ENCODE measurements around the gene FSD1L.
A peak's percentile ranks its signal among the peaks of the same experiment; 100 is the strongest.

Gene FSD1L

DNA sequence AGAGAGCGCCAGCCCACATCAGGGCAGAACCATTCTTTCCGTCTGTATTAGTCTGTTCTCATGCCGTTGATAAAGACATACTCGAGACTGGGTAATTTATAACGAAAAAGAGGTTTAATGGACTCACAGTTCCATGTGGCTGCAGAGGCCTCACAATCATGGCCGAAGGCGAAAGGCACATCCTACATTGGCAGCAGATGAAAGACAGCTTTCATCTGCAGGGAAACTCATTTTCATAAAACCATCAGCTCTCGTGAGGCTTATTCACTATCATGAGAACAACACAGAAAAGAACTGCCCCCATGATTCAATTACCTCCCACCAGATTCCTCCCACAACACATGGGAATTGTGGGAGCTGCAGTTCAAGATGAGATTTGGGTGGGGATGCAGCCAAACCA is 4.7 kb upstream of the FSD1L start:
- no peak overlapping the region for H3K4me2 ChIP-seq
- H3K4me1 ChIP-seq (ENCODE audit: low read depth, poor library complexity, severe bottlenecking), result no peaks in the 10 kb centered on the region
- H3K79me2 ChIP-seq (ENCODE audit: insufficient read depth, low read depth), result no peaks in the 10 kb centered on the region
- H4K20me1 ChIP-seq (ENCODE audit: insufficient read depth), result no peaks in the 10 kb centered on the region
- no peak overlapping the region for H3K9ac ChIP-seq
- H3K27ac ChIP-seq, result no peak overlapping the region
- no peaks in the 10 kb centered on the region for H3K27me3 ChIP-seq (ENCODE audit: insufficient read depth, low read depth)
- no peak overlapping the region for H2AFZ ChIP-seq (ENCODE audit: low read depth)
- H3K36me3 ChIP-seq (ENCODE audit: insufficient read depth), result no peaks in the 10 kb centered on the region
- TF ChIP-seq, protein P1, sequence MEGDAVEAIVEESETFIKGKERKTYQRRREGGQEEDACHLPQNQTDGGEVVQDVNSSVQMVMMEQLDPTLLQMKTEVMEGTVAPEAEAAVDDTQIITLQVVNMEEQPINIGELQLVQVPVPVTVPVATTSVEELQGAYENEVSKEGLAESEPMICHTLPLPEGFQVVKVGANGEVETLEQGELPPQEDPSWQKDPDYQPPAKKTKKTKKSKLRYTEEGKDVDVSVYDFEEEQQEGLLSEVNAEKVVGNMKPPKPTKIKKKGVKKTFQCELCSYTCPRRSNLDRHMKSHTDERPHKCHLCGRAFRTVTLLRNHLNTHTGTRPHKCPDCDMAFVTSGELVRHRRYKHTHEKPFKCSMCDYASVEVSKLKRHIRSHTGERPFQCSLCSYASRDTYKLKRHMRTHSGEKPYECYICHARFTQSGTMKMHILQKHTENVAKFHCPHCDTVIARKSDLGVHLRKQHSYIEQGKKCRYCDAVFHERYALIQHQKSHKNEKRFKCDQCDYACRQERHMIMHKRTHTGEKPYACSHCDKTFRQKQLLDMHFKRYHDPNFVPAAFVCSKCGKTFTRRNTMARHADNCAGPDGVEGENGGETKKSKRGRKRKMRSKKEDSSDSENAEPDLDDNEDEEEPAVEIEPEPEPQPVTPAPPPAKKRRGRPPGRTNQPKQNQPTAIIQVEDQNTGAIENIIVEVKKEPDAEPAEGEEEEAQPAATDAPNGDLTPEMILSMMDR (conservative IDR thresholded peaks at IDR 0.05; ENCODE audit: low read depth, low read length), result no peak
- H3K4me3 ChIP-seq (IDR thresholded peaks at IDR 0.05; ENCODE audit: insufficient read depth, low read depth, low read length), result no peak overlapping the region

DNA sequence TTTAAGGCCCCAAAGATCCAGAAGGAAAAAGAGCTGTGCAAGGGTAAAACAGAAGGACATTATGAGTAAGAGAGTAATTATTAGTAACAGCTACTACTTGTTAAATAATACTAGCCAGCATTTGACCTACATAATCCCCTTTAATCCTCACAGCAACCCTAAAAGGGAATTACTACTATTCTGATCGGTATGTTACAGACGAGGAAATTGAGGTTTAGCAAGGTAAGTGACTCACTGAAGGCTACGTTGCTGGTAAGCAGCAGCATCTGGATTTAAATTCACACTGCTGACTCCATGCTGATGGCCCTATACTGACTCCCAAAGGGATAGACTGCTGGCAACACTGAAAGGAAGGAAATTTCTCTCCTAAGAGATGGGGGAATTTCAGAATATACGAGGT is 3.7 kb upstream of the FSD1L start:
- H3K27ac ChIP-seq, result no peak overlapping the region
- no peak overlapping the region for H3K4me2 ChIP-seq
- H2AFZ ChIP-seq (ENCODE audit: low read depth), result no peak overlapping the region
- TF ChIP-seq, protein P1 (conservative IDR thresholded peaks at IDR 0.05; ENCODE audit: low read depth, low read length), result no peak
- H3K79me2 ChIP-seq (ENCODE audit: insufficient read depth, low read depth), result peaks cover 4% of the 10 kb centered on the region; the same call in 1 of the 2 replicates
- H3K4me1 ChIP-seq (ENCODE audit: low read depth, poor library complexity, severe bottlenecking), result peaks cover 5% of the 10 kb centered on the region
- H3K9ac ChIP-seq, result no peak overlapping the region
- H3K36me3 ChIP-seq (ENCODE audit: insufficient read depth), result no peaks in the 10 kb centered on the region
- H4K20me1 ChIP-seq (ENCODE audit: insufficient read depth), result no peaks in the 10 kb centered on the region
- no peaks in the 10 kb centered on the region for H3K27me3 ChIP-seq (ENCODE audit: insufficient read depth, low read depth)
- no peak overlapping the region for H3K4me3 ChIP-seq (IDR thresholded peaks at IDR 0.05; ENCODE audit: insufficient read depth, low read depth, low read length)

DNA sequence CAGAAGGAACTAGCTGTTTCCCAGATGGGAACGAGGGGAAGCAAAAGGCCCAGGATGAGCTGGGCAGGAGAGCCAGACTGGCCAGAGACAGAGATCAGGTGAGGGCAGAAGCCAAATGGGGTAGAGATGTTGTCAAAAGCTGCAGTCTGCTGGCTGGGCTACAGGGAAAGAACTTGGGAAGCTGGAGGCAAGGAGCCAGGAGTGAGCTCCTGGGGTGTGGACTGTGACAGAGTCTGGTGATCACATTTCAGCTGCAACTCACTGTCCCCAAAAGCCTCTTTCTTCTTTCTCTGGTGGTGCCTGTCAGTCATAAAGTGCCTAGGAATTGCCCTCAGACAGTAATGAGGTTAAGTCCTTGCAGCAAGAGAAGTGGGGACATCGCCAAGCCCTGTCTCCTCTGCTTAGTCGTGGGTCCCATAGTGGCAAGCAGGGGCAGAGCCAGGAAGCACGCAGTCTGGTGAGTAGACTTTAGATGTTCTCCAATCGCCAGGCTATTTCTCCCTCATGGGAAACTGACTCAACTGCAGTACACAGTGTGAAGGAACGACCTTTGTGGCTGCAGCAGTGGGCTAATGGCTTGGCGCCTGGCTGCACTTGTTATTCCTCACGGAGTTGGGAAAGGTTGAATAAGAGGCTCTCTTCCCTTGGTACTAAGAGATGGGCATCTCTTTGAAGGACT is 2.5 kb upstream of the FSD1L start:
- H4K20me1 ChIP-seq (ENCODE audit: insufficient read depth), result no peaks in the 10 kb centered on the region
- no peak overlapping the region for H3K9ac ChIP-seq
- H2AFZ ChIP-seq (ENCODE audit: low read depth), result no peak overlapping the region
- H3K79me2 ChIP-seq (ENCODE audit: insufficient read depth, low read depth), result peaks cover 4% of the 10 kb centered on the region; the same call in 1 of the 2 replicates
- no peaks in the 10 kb centered on the region for H3K36me3 ChIP-seq (ENCODE audit: insufficient read depth)
- H3K4me1 ChIP-seq (ENCODE audit: low read depth, poor library complexity, severe bottlenecking), result peaks cover 14% of the 10 kb centered on the region
- no peak overlapping the region for H3K4me3 ChIP-seq (IDR thresholded peaks at IDR 0.05; ENCODE audit: insufficient read depth, low read depth, low read length)
- no peak overlapping the region for H3K27ac ChIP-seq
- TF ChIP-seq, protein P1 (conservative IDR thresholded peaks at IDR 0.05; ENCODE audit: low read depth, low read length), result no peak
- H3K4me2 ChIP-seq, result no peak overlapping the region
- H3K27me3 ChIP-seq (ENCODE audit: insufficient read depth, low read depth), result no peaks in the 10 kb centered on the region

DNA sequence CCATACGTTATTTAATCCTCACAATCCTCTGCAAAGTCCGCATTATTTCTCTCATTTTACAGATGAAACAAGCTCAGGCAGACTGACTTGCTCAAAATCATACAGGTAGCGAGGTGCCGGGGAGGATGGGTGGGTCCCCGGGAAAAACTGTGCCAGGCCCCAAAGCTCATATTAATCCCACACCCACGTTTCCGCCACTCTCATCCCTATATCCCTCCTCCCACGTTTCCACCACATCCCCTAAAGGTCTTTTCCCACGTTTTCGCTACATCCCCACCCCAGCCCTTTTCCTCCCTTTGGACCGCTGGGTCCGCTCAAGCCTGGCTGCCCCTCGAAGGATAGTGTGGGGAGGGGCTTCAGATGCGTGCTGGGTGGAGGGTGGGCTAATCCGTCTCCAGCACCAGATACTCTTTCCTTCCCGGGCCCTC is 434 bp upstream of the FSD1L start:
- peaks cover 14% of the 10 kb centered on the region for H3K4me1 ChIP-seq (ENCODE audit: low read depth, poor library complexity, severe bottlenecking)
- peak overlapping the region; percentile 100 for H2AFZ ChIP-seq (ENCODE audit: low read depth)
- no peaks in the 10 kb centered on the region for H4K20me1 ChIP-seq (ENCODE audit: insufficient read depth)
- peaks cover 4% of the 10 kb centered on the region; the same call in 1 of the 2 replicates for H3K79me2 ChIP-seq (ENCODE audit: insufficient read depth, low read depth)
- TF ChIP-seq, protein P1 (conservative IDR thresholded peaks at IDR 0.05; ENCODE audit: low read depth, low read length), result no peak
- peak overlapping the region; percentile 84 for H3K4me2 ChIP-seq
- H3K27me3 ChIP-seq (ENCODE audit: insufficient read depth, low read depth), result no peaks in the 10 kb centered on the region
- no peaks in the 10 kb centered on the region for H3K36me3 ChIP-seq (ENCODE audit: insufficient read depth)
- peak overlapping the region; percentile 64; the same call in 1 of the 2 replicates for H3K9ac ChIP-seq
- no peak overlapping the region for H3K4me3 ChIP-seq (IDR thresholded peaks at IDR 0.05; ENCODE audit: insufficient read depth, low read depth, low read length)
- no peak overlapping the region for H3K27ac ChIP-seq

Measured in KMS-11 (cell line).